Astrocyte of the cerebellum (primary cell): Measurements from ENCODE around the gene DPP6.

ENCODE experiments used
- DNase-seq: peaks from one replicate; pipeline ENCODE4 v3.0.0-alpha.2; 2011; ENCODE audit warnings: low read depth
- H3K4me3 ChIP-seq: 2 replicates; pipeline ENCODE4 v1.5.1; 2011; ENCODE audit warnings: mild to moderate bottlenecking, low read depth, low read length, moderate library complexity
- in situ Hi-C: cut with HindIII; loops from 2 replicates; pipeline ENCODE4 v1.10.0; 2017; ENCODE audit warnings: low sequenced_read_pairs
- TF ChIP-seq, protein P1 (sequence below): IDR thresholded peaks from 2 replicates; pipeline ENCODE4 v1.5.1; 2012; ENCODE audit warnings: low read length, low read depth, moderate library complexity, mild to moderate bottlenecking; ENCODE audit errors: missing control alignments

The DPP6 gene

DNA sequence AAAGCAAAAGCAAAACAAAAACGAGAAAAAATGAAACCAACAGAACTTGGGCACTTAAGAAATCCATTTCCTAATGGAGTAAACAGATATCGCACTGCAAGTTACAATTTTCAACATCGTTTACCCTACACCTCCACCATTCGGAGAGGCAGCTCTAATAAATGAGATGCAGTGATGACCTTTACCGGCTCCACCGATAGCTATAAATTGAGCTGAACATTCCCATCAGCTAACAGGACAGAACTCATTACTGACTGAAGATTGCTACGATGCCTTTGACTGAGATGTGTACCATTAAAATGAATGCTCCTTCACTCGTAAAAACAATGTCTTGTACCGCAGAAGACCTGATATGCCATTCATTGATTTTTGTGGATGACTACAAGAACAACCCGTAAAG, 465.6 kb downstream of the DPP6 start:
- TF ChIP-seq, protein P1, sequence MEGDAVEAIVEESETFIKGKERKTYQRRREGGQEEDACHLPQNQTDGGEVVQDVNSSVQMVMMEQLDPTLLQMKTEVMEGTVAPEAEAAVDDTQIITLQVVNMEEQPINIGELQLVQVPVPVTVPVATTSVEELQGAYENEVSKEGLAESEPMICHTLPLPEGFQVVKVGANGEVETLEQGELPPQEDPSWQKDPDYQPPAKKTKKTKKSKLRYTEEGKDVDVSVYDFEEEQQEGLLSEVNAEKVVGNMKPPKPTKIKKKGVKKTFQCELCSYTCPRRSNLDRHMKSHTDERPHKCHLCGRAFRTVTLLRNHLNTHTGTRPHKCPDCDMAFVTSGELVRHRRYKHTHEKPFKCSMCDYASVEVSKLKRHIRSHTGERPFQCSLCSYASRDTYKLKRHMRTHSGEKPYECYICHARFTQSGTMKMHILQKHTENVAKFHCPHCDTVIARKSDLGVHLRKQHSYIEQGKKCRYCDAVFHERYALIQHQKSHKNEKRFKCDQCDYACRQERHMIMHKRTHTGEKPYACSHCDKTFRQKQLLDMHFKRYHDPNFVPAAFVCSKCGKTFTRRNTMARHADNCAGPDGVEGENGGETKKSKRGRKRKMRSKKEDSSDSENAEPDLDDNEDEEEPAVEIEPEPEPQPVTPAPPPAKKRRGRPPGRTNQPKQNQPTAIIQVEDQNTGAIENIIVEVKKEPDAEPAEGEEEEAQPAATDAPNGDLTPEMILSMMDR, result no peak

DNA sequence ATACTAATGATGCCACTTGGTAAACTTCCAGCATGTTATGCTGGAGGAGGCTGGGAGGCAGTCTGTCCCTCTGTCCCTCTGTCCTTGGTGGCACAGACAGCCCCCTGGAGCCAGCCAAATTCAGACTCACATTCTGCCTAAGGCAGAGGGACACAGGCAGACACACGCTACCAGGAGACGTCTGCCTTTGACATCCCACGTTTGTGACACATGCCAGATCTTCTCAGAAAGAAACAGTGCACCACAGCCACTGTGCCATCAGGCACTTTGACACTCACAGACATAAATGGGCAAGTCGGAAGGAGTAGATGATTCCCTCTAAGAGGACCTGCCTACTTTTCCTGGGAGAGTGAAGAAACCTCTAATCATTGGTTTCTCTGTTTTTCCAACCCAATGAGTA, 467.0 kb downstream of the DPP6 start:
- in situ Hi-C loops, result no loop called here
- H3K4me3 ChIP-seq, result no peak overlapping the region
- TF ChIP-seq, protein P1, result no peak
- no peak for DNase-seq

More for the DNA sequence above, 465.6 kb downstream of the DPP6 start:
- in situ Hi-C loops, result no loop called here
- no peak overlapping the region for H3K4me3 ChIP-seq
- no peak for DNase-seq

DNA sequence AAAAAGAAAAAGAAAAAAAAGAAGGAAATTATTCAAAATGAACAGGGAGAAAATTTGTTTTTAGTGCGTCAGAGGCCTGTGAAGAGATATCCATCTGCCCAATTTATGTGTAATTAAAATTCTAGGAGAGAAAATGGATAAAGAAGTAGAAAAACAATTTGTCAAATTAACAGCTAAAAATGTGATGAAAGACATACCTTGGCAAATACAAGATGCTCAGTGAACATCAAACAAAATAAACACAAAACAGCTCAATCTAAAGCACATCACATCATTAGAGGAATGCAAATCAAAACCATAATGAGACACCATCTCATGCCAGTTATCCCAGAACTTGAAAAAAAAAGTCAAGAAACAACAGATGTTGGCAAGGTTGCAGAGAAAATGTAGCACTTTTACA, 477.9 kb downstream of the DPP6 start:
- TF ChIP-seq, protein P1, result no peak
- in situ Hi-C loops, result no loop called here
- DNase-seq, result no peak
- H3K4me3 ChIP-seq, result no peak overlapping the region

DNA sequence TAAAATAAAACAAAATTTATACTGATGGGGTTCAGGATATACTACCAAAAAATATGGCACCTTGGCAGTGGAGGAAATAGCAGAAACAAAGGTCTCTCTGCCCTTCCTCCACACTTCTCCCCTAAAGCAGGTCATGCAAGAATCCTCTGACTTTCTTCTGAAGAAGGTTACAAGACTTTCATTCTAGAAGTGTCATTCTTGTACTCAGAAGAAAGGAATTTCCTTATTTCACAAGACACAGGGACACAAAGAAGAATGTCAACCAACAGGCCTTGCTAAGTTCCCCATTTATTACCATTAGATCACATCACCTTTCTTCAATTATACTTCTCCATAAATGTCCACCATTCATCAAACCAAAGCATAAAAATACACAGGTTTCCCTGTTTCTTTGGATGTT, 480.6 kb downstream of the DPP6 start:
- in situ Hi-C loops, result no loop called here

DNA sequence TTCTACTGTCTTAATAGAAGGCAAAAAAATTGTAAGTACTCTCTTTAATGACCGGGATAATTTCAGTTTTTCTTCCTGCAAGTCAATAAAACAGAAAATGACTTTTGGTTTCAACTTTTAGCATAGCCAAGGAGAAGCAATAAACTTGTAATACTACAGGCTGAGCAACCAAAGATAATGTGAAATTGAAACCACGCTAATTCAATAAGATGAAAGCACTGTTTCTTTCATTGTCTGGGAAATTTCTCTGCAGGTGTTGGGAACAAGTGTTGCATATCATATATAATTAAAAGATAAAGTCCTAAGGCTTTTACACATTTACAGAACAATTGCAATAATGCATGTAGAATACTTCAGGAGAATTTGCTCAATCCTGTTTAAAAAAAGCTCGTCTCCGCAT, 488.4 kb downstream of the DPP6 start:
- in situ Hi-C loops, result no loop called here
- TF ChIP-seq, protein P1, result no peak
- no peak for DNase-seq
- no peak overlapping the region for H3K4me3 ChIP-seq

More for the DNA sequence above, 480.6 kb downstream of the DPP6 start:
- H3K4me3 ChIP-seq, result no peak overlapping the region
- TF ChIP-seq, protein P1, result no peak
- no peak for DNase-seq

DNA sequence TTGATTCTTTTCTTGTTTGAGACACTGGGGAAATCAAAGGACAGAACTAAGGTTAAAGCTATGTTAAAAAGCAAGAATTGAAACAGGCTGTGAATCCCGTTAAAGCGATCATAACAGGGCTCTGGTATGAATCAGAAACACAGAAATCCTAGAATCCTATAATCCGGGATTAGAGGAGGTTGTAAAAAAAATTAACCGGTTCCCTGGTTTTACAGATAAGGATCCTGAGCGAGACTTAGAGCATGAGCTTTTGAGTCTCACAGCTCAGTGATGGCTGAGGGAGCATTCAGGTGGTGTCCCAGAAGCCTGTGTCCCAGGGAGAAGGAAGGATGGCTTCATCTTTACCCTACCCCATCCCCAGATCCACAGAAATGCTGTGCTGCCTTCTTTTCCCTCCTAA, 489.4 kb downstream of the DPP6 start:
- TF ChIP-seq, protein P1, result no peak
- in situ Hi-C loops, result no loop called here
- no peak overlapping the region for H3K4me3 ChIP-seq
- no peak for DNase-seq

DNA sequence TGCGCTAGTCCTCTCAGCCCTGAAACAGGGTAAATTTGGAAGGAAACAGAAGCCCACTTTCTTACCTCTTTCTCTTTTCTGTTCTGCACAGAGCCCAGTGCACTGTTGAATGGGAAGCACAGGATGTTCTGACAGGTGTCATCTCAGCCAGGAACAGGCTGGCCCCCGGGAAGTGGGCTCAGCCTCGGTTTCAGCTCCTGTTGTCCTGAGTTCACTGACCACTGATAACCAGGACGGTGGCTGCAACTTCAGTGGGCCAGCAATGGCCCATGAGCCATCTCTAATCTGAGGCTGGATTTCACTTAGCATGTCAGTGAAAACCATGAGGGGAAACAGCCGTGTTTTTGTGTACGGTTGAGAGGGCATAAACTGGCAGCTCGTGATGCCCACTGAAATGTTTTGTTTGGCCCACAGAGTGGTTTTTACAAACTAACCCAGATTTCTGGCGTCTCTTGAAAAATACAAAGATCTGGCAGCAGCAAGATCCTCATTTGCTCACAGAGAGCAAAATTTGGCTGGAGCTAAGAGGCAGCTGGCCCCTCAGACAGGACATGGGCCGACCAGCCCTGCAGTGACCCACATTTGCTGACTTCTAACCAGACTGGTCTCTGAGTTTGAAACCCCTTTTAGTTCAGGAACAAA, 494.9 kb downstream of the DPP6 start:
- DNase-seq, result no peak
- in situ Hi-C loops, result no loop called here
- H3K4me3 ChIP-seq, result no peak overlapping the region
- TF ChIP-seq, protein P1, result no peak
